K562 treated with DMSO at 1 percent for 12 hours (cell line): ENCODE results near the gene UBE2G2. TPM values are rescaled to one million over a fixed set of nuclear protein-coding genes. Genes with fewer than 3 reads are reported as not detected.

Source experiments
- total RNA-seq: library from RNA; unstranded; fragments of 300-600 nt; gene quantifications from 2 replicates; pipeline ENCODE4 v1.2.3, GENCODE V29; 2022; ENCODE audit not compliant: insufficient read depth

UBE2G2 gene, protein sequence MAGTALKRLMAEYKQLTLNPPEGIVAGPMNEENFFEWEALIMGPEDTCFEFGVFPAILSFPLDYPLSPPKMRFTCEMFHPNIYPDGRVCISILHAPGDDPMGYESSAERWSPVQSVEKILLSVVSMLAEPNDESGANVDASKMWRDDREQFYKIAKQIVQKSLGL
- total RNA-seq: 28.6 and 106 TPM in 2 replicates

DNA sequence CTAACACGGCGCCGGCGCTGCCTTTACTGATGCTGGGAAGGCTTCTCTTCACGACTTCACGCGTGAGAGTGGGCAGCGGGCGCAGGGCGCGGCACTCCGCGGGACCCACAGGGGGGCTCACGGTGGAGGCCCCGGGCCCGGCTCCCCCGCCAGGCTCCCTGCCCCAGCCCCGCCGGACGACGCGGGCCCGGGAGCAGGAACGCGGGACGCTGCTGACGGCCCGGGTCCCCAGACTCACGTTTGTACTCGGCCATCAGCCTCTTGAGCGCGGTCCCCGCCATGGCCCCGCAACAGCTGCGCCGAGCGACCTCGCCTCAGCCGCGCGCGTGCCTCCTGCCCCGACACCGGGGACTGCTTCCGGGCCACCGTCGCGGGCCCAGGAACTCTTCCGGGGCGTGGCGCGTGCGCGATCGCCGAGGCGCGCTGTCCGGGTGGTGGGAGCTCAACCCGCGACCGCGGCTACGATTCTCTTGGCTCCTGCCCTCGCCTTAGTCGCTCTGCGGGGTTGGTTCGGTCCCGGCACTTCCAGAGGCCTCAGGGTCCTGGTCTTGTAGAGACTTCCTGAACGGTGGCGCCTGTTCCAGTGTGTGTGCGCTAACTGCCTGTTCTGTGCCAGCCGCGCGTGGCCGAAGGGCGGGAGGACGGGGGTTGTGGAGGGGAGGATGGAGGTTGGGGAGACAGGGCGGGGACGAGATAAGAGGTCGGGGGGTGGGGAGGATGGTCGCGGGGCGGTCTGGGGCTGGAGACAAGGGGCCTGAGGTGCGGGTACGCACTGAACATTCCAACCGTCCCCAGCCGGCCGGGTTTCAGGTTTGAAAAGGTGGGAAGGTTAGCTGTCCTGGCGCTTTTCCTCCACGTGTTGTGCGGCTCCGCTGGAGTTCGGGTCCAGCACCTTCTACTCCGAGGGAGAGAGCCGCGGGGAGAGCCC lies at the start of gene UBE2G2:
Gene UBE2G2 (minus strand): TSS at position 353 of the 928 bp plus-strand sequence. CDS start 72 bp downstream, at position 281.

GRCh38 chr21:44817914-44818639 lies 16.5 kb upstream of the UBE2G2 start, which contains the start of gene SUMO3:
Gene SUMO3, minus strand, starts transcription at chr21:44818062. Its CDS starts 94 bp downstream, at chr21:44817968.

Other genes with a start within 250 kb of the UBE2G2 start
- not detected in 2 replicates for gene KRTAP10-3, start 243.0 kb downstream of the UBE2G2 start, total RNA-seq
- gene KRTAP10-4, start 228.1 kb downstream of the UBE2G2 start, total RNA-seq: not detected in 2 replicates
- gene KRTAP10-5, start 221.2 kb downstream of the UBE2G2 start, total RNA-seq: not detected in 2 replicates
- gene KRTAP10-6, start 209.3 kb downstream of the UBE2G2 start, total RNA-seq: not detected in 2 replicates
- gene KRTAP10-7, start 201.2 kb downstream of the UBE2G2 start, total RNA-seq: not detected in 2 replicates
- not detected in 2 replicates for gene KRTAP10-8, start 189.7 kb downstream of the UBE2G2 start, total RNA-seq
- gene KRTAP10-9, start 174.7 kb downstream of the UBE2G2 start, total RNA-seq: not detected in 2 replicates
- gene KRTAP10-10, start 164.5 kb downstream of the UBE2G2 start, total RNA-seq: not detected in 2 replicates
- gene KRTAP10-11, start 155.4 kb downstream of the UBE2G2 start, total RNA-seq: not detected in 2 replicates
- not detected in 2 replicates for gene KRTAP12-4, start 147.2 kb downstream of the UBE2G2 start, total RNA-seq
- gene KRTAP12-3, start 143.9 kb downstream of the UBE2G2 start, total RNA-seq: not detected in 2 replicates
- gene KRTAP12-2, start 134.9 kb downstream of the UBE2G2 start, total RNA-seq: not detected in 2 replicates
- not detected in 2 replicates for gene KRTAP12-1, start 119.7 kb downstream of the UBE2G2 start, total RNA-seq
- gene KRTAP10-12, start 104.6 kb downstream of the UBE2G2 start, total RNA-seq: not detected in 2 replicates
- gene TSPEAR, start 90.2 kb downstream of the UBE2G2 start, total RNA-seq: not detected in 2 replicates
- 71.5 and 102 TPM in 2 replicates for gene SUMO3, start 16.2 kb upstream of the UBE2G2 start, total RNA-seq
- 124 and 191 TPM in 2 replicates for gene PTTG1IP, start 71.9 kb upstream of the UBE2G2 start, total RNA-seq
- gene ITGB2, start 119.1 kb upstream of the UBE2G2 start, total RNA-seq: 0.78 and 2.0 TPM in 2 replicates
- 35.3 and 39.1 TPM in 2 replicates for gene SLX9, start 138.2 kb upstream of the UBE2G2 start, total RNA-seq